Measurements from ENCODE around the gene ZFAND4. TPM values are rescaled to one million over a fixed set of nuclear protein-coding genes. Genes with fewer than 3 reads are reported as not detected.

ZFAND4 gene
- total RNA-seq, 1 experiment from 2014 or later = 15.5 TPM

DNA sequence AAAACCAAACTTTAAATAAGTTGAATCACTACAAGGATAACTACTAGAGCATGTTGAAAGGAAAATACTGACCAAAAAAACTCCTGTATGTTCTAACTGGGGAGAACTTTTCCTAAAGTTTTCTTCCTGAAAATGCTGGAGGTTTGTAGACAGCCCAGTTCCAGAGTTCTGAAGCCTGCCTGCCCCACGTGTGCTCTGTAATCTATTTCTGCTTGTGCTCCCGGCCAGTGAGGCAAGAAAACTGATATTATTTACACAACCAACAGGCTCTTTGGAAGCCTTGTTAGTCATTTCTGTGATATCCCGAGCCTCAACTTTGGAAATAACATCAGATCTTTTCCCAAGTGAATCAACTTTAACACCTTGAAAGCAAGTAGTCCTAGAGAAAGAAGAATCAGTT is 46.7 kb downstream of the ZFAND4 start:
- DNase-seq (ENCODE audit: low read depth, low spot score) (no peak), ATAC-seq (no peak)
- no peak for TF ChIP-seq ZFX (IDR thresholded peaks at IDR 0.05)
- TF ChIP-seq FOSL1 (IDR thresholded peaks at IDR 0.05; ENCODE audit: low read depth) = no peak
- TF ChIP-seq POLR2AphosphoS5 (IDR thresholded peaks at IDR 0.05; ENCODE audit: low read depth, low read length) = no peak
- TF ChIP-seq, protein P1, sequence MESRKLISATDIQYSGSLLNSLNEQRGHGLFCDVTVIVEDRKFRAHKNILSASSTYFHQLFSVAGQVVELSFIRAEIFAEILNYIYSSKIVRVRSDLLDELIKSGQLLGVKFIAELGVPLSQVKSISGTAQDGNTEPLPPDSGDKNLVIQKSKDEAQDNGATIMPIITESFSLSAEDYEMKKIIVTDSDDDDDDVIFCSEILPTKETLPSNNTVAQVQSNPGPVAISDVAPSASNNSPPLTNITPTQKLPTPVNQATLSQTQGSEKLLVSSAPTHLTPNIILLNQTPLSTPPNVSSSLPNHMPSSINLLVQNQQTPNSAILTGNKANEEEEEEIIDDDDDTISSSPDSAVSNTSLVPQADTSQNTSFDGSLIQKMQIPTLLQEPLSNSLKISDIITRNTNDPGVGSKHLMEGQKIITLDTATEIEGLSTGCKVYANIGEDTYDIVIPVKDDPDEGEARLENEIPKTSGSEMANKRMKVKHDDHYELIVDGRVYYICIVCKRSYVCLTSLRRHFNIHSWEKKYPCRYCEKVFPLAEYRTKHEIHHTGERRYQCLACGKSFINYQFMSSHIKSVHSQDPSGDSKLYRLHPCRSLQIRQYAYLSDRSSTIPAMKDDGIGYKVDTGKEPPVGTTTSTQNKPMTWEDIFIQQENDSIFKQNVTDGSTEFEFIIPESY (IDR thresholded peaks at IDR 0.05; ENCODE audit: extremely low read depth, insufficient replicate concordance, low read length) = no peak
- no peak for TF ChIP-seq YY1 (IDR thresholded peaks at IDR 0.05; ENCODE audit: extremely low read depth, insufficient replicate concordance, low read depth, low read length)
- no peak for TF ChIP-seq SIN3A (IDR thresholded peaks at IDR 0.05; ENCODE audit: low read depth)
- TF ChIP-seq, protein P2, sequence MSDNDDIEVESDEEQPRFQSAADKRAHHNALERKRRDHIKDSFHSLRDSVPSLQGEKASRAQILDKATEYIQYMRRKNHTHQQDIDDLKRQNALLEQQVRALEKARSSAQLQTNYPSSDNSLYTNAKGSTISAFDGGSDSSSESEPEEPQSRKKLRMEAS (IDR thresholded peaks at IDR 0.05) = no peak
- no peak for TF ChIP-seq EZH2phosphoT487 (IDR thresholded peaks at IDR 0.05; ENCODE audit: borderline replicate concordance)
- no peak for TF ChIP-seq ZNF274 (IDR thresholded peaks at IDR 0.05; ENCODE audit: low read depth, low read length)
- no peak for TF ChIP-seq TCF7L2 (IDR thresholded peaks at IDR 0.05; ENCODE audit: borderline replicate concordance, extremely low read depth, insufficient read depth, insufficient read length)
- no peak for TF ChIP-seq EGR1 (IDR thresholded peaks at IDR 0.05; ENCODE audit: low read depth)
- TF ChIP-seq SRF (IDR thresholded peaks at IDR 0.05; ENCODE audit: low read depth) = no peak
- TF ChIP-seq, protein P3, sequence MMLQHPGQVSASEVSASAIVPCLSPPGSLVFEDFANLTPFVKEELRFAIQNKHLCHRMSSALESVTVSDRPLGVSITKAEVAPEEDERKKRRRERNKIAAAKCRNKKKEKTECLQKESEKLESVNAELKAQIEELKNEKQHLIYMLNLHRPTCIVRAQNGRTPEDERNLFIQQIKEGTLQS (IDR thresholded peaks at IDR 0.05) = no peak
- no peak for TF ChIP-seq ELF1 (IDR thresholded peaks at IDR 0.05; ENCODE audit: borderline replicate concordance, low read depth)
- no peak for TF ChIP-seq JUND (IDR thresholded peaks at IDR 0.05)
- ChIA-PET POLR2A (no interaction called here), RAD21 (ENCODE audit: low non-redundant PET in 1 of 2, low total read pairs in 2 of 2, uncharacterized antibody in 2 of 2, unreplicated experiment in 2 of 2) (no interaction called here), CTCF (no interaction called here)
- Histone ChIP-seq H3K9me3 (ENCODE audit: control insufficient read depth in 1 of 2, insufficient read depth in 1 of 2, low read depth in 1 of 2, low read length in 2 of 2) (no peaks in the 10 kb centered on the region), H3K36me3 (ENCODE audit: control insufficient read depth in 1 of 2, insufficient read depth in 2 of 2, low read length in 2 of 2) (no peaks in the 10 kb centered on the region), H3K4me1 (ENCODE audit: control insufficient read depth in 1 of 2, insufficient read depth in 2 of 2, low read length in 2 of 2) (no peaks in the 10 kb centered on the region), H3K27ac (ENCODE audit: low read depth, low read length) (no peak overlapping the region), H3K27me3 (ENCODE audit: insufficient read depth, low read length) (no peaks in the 10 kb centered on the region), H3K4me2 (ENCODE audit: low read length) (no peak overlapping the region), H3K79me2 (ENCODE audit: insufficient read depth, low read length) (no peaks in the 10 kb centered on the region), H3K9ac (ENCODE audit: low read length) (no peak overlapping the region), H2AFZ (ENCODE audit: low read depth, low read length, poor library complexity, severe bottlenecking) (no peak overlapping the region), H4K20me1 (ENCODE audit: insufficient read depth) (no peaks in the 10 kb centered on the region), H3K4me3 (replicated peaks in 1 of 2; ENCODE audit: low read depth in 1 of 2, low read length in 2 of 2) (no peak overlapping the region), H3K9me2 (ENCODE audit: insufficient read depth) (no peaks in the 10 kb centered on the region)
- no TSS peak for BruUV-seq (replicated peaks)
- intact Hi-C loops (cut with micrococcal nuclease) = no loop called here
